Measurements from ENCODE around the gene FAR2. TPM values are rescaled to one million over a fixed set of nuclear protein-coding genes. Genes with fewer than 3 reads are reported as not detected.
"Not testable (repeated sequence)": the region's sequence is repeated elsewhere in the genome, so short reads cannot be mapped to it uniquely, and the experiment has no call there.

FAR2 gene
- total RNA-seq, 1 experiment from 2014 or later: 11.0 TPM

- BruUV-seq (replicated peaks): no TSS peak
- H3K27ac ChIP-seq: no peak overlapping the region
- TF ChIP-seq EZH2 (IDR thresholded peaks at IDR 0.05; ENCODE audit: low read depth): no peak
- TF ChIP-seq, protein P1, sequence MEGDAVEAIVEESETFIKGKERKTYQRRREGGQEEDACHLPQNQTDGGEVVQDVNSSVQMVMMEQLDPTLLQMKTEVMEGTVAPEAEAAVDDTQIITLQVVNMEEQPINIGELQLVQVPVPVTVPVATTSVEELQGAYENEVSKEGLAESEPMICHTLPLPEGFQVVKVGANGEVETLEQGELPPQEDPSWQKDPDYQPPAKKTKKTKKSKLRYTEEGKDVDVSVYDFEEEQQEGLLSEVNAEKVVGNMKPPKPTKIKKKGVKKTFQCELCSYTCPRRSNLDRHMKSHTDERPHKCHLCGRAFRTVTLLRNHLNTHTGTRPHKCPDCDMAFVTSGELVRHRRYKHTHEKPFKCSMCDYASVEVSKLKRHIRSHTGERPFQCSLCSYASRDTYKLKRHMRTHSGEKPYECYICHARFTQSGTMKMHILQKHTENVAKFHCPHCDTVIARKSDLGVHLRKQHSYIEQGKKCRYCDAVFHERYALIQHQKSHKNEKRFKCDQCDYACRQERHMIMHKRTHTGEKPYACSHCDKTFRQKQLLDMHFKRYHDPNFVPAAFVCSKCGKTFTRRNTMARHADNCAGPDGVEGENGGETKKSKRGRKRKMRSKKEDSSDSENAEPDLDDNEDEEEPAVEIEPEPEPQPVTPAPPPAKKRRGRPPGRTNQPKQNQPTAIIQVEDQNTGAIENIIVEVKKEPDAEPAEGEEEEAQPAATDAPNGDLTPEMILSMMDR (conservative IDR thresholded peaks at IDR 0.05): no peak
Observed at GRCh38 chr12:29133181-29133580, 15.9 kb upstream of the FAR2 start.

DNA sequence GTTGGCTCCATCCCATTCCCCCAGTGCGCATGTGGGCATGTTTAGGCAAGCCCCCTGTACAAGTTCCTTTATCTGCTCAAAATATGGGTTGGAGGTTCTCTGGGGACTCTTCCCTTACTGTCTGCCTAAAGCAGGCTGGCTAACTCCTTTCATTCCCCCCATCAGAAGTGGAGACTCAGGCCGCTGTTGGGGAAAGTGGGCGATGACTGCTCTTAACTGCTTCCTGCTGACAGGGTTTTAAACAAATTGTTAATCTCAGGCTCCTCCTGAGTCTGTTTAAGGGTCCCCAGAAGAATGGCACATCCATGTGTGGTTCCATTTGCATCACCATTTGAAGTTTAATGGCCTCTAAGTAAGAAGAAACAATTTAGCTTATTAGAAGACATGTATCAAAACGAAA lies 15.4 kb upstream of the FAR2 start:
- intact Hi-C loops (cut with micrococcal nuclease; ENCODE audit: unreplicated experiment): no loop called here
- Histone ChIP-seq H3K27me3 (ENCODE audit: insufficient read depth, low read depth) (no peaks in the 10 kb centered on the region), H3K4me3 (no peak overlapping the region), H3K36me3 (ENCODE audit: low read depth) (no peaks in the 10 kb centered on the region), H3K9me3 (ENCODE audit: insufficient read depth, low read depth) (no peaks in the 10 kb centered on the region), H3K9me2 (ENCODE audit: insufficient read depth) (no peaks in the 10 kb centered on the region), H2AFZ (no peak overlapping the region), H3K79me2 (ENCODE audit: low read depth) (no peaks in the 10 kb centered on the region), H3K4me2 (no peak overlapping the region), H4K20me1 (ENCODE audit: insufficient read depth) (no peaks in the 10 kb centered on the region), H3K27ac (no peak overlapping the region), H3F3A (ENCODE audit: insufficient read depth, low read depth) (no peaks in the 10 kb centered on the region), H3K4me1 (replicated peaks; ENCODE audit: insufficient read depth) (no peaks in the 10 kb centered on the region)
- no TSS peak for BruUV-seq (replicated peaks)
- ChIA-PET CTCF (no interaction called here), POLR2A (ENCODE audit: unreplicated experiment) (no interaction called here)
- no peak for DNase-seq
- TF ChIP-seq EZH2 (IDR thresholded peaks at IDR 0.05; ENCODE audit: low read depth): no peak
- TF ChIP-seq, protein P1 (conservative IDR thresholded peaks at IDR 0.05): no peak

More at GRCh38 chr12:29133181-29133580, 15.9 kb upstream of the FAR2 start:
- intact Hi-C loops (cut with micrococcal nuclease; ENCODE audit: unreplicated experiment): no loop called here
- Histone ChIP-seq H2AFZ (no peak overlapping the region), H3K4me2 (no peak overlapping the region), H4K20me1 (ENCODE audit: insufficient read depth) (no peaks in the 10 kb centered on the region), H3K27me3 (ENCODE audit: insufficient read depth, low read depth) (no peaks in the 10 kb centered on the region), H3K4me1 (replicated peaks; ENCODE audit: insufficient read depth) (no peaks in the 10 kb centered on the region), H3K9me2 (ENCODE audit: insufficient read depth) (no peaks in the 10 kb centered on the region), H3F3A (ENCODE audit: insufficient read depth, low read depth) (no peaks in the 10 kb centered on the region), H3K36me3 (ENCODE audit: low read depth) (no peaks in the 10 kb centered on the region), H3K4me3 (no peak overlapping the region), H3K79me2 (ENCODE audit: low read depth) (no peaks in the 10 kb centered on the region), H3K9me3 (ENCODE audit: insufficient read depth, low read depth) (no peaks in the 10 kb centered on the region)
- ChIA-PET CTCF (no interaction called here), POLR2A (ENCODE audit: unreplicated experiment) (no interaction called here)
- no peak for DNase-seq

DNA sequence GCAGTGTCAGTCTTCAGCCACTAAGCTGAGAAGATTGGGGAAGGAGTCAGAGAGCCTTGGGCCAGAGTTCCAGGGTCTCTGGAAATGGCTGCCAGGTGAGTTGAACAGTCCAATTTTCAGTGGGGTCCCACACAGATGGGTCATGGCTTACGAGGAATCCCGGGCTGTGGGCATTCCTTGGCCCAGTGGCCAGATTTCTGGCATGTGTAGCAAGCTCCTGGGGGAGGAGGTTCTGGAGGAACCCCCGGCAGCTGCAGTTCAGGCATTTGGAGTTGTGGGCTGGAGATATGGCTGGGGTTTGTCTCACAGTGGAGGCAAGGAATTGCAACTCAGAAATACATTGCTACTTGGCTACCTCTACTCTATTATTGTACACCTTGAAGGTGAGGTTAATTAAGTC lies 10.8 kb upstream of the FAR2 start:
- CTCF ChIA-PET: not testable (repeated sequence)

GRCh38 chr12:29138855-29139254 lies 10.2 kb upstream of the FAR2 start:
- DNase-seq; H3K27me3 ChIP-seq (ENCODE audit: insufficient read depth, low read depth); H3F3A ChIP-seq (ENCODE audit: insufficient read depth, low read depth); BruUV-seq (replicated peaks); CTCF ChIA-PET; H3K79me2 ChIP-seq (ENCODE audit: low read depth); H3K27ac ChIP-seq; H3K9me3 ChIP-seq (ENCODE audit: insufficient read depth, low read depth); H3K4me1 ChIP-seq (replicated peaks; ENCODE audit: insufficient read depth); H3K36me3 ChIP-seq (ENCODE audit: low read depth); POLR2A ChIA-PET (ENCODE audit: unreplicated experiment); H4K20me1 ChIP-seq (ENCODE audit: insufficient read depth); H3K4me3 ChIP-seq; H3K9me2 ChIP-seq (ENCODE audit: insufficient read depth); H2AFZ ChIP-seq; intact Hi-C loops (cut with micrococcal nuclease; ENCODE audit: unreplicated experiment); H3K4me2 ChIP-seq: not testable (repeated sequence)

More for the DNA sequence above, 10.8 kb upstream of the FAR2 start:
- BruUV-seq (replicated peaks); H3K9me3 ChIP-seq (ENCODE audit: insufficient read depth, low read depth); H3K27ac ChIP-seq; intact Hi-C loops (cut with micrococcal nuclease; ENCODE audit: unreplicated experiment); DNase-seq; H3F3A ChIP-seq (ENCODE audit: insufficient read depth, low read depth); H3K4me1 ChIP-seq (replicated peaks; ENCODE audit: insufficient read depth); H3K27me3 ChIP-seq (ENCODE audit: insufficient read depth, low read depth); H2AFZ ChIP-seq; POLR2A ChIA-PET (ENCODE audit: unreplicated experiment); H3K4me2 ChIP-seq; H4K20me1 ChIP-seq (ENCODE audit: insufficient read depth); H3K4me3 ChIP-seq; H3K36me3 ChIP-seq (ENCODE audit: low read depth); H3K79me2 ChIP-seq (ENCODE audit: low read depth); H3K9me2 ChIP-seq (ENCODE audit: insufficient read depth): not testable (repeated sequence)
